Left lung (tissue), 10 donors: Measurements from ENCODE around the gene HSPA1L. TPM values are rescaled to one million over a fixed set of nuclear protein-coding genes. Genes with fewer than 3 reads are reported as not detected.
A peak's percentile ranks its signal among the peaks of the same experiment; 100 is the strongest.

Experiments used
- ATAC-seq: fragments of 200-7000 bp; cut with Tn5 transposase; one replicate; pipeline ENCODE4 v1.9.1; 2020; ENCODE audit warnings: moderate library complexity
- DNase-seq, 4 donors: peaks; one replicate each; pipeline ENCODE4 v3.0.0-alpha.2; 2013 to 2020
- H3K27ac ChIP-seq, 2 donors: fragments of 200-600 bp; sonication (generic) in 1 of 2; one replicate each; pipeline versions ENCODE4 v1.5.0 to v1.8.0; 2020 to 2021
- H3K27me3 ChIP-seq, 2 donors: fragments of 200-600 bp; sonication (generic) in 1 of 2; one replicate each; pipeline versions ENCODE4 v1.5.0 to v1.8.0; 2020 to 2021
- H3K36me3 ChIP-seq, 2 donors: fragments of 200-600 bp; sonication (generic) in 1 of 2; one replicate each; pipeline versions ENCODE4 v1.5.0 to v1.8.0; 2020 to 2021
- H3K4me1 ChIP-seq, 2 donors: fragments of 200-600 bp; one replicate each; pipeline ENCODE4 v1.8.0; 2021
- H3K4me3 ChIP-seq, 2 donors: fragments of 200-600 bp; sonication (generic) in 1 of 2; one replicate each; pipeline versions ENCODE4 v1.5.0 to v1.8.0; 2020 to 2021; ENCODE audit warnings: mild to moderate bottlenecking in 1 of 2
- H3K9me3 ChIP-seq, 2 donors: fragments of 200-600 bp; sonication (generic) in 1 of 2; one replicate each; pipeline versions ENCODE4 v1.5.0 to v1.8.0; 2020 to 2021
- CTCF ChIP-seq, 2 donors: fragments of 200-600 bp; sonication (generic) in 1 of 2; IDR thresholded peaks; one replicate each; pipeline versions ENCODE4 v1.5.0 to v1.8.0; 2021; ENCODE audit warnings: antibody characterized with exemption in 2 of 2
- intact Hi-C, 2 donors: fragments of 100-400 bp; cut with DNase I; formaldehyde crosslinking; loops; one replicate each; pipeline versions ENCODE4 v1.11.2 to v1.14.2; 2022
- polyA plus RNA-seq, 6 donors: library from polyadenylated mRNA; unstranded; fragments of 120-200 nt; gene quantifications; one replicate each; pipeline ENCODE4 v1.2.1, GENCODE V29; 2013; ENCODE audit not compliant: insufficient read length in 6 of 6
- total RNA-seq, 2 donors: library from RNA; stranded (reverse); fragmentation: NEBNext Ultra II Directional; extraction: Animal tissue kit (Norgen Biotek cat#: 25700); gene quantifications; one replicate each; pipeline ENCODE4 v1.2.1, GENCODE V29; 2021
- donor health status: DM: no; HTN: yes; CAD: no.
- donor health status: DM: no; HTN: no; CAD: no.

Gene HSPA1L
- total and polyA plus RNA-seq, 8 donors: 0.99 to 4.4 (median 3.1) TPM

GRCh38 chr6:31785475-31785874, 29.6 kb downstream of the HSPA1L start:
- no peak for TF ChIP-seq CTCF (IDR thresholded peaks at IDR 0.05)
- H3K9me3 ChIP-seq: no peaks in the 10 kb centered on the region
- H3K4me1 ChIP-seq: no peaks in the 10 kb centered on the region
- ATAC-seq (no peak), DNase-seq (peak in 1 of 4 donors; percentile 50)
- intact Hi-C loops: no loop called here
- H3K27ac ChIP-seq: no peak overlapping the region
- H3K36me3 ChIP-seq: peaks cover 0 to 90% of the 10 kb centered on the region in 2 donors
- no peaks in the 10 kb centered on the region for H3K27me3 ChIP-seq
- H3K4me3 ChIP-seq: no peak overlapping the region

GRCh38 chr6:31784098-31784925, 30.8 kb downstream of the HSPA1L start:
- intact Hi-C loops: no loop called here
- Histone ChIP-seq H3K27me3 (no peaks in the 10 kb centered on the region), H3K9me3 (no peaks in the 10 kb centered on the region), H3K36me3 (peaks cover 0 to 90% of the 10 kb centered on the region in 2 donors), H3K4me3 (no peak overlapping the region), H3K27ac (no peak overlapping the region), H3K4me1 (no peaks in the 10 kb centered on the region)
- no peak for TF ChIP-seq CTCF (IDR thresholded peaks at IDR 0.05)
- peak in 1 of 4 donors; percentile 37 for DNase-seq
- no peak for ATAC-seq

- peak in 1 of 4 donors; percentile 67 for DNase-seq
Observed at GRCh38 chr6:31782126-31782855, 32.8 kb downstream of the HSPA1L start.

GRCh38 chr6:31781244-31782125, 33.6 kb downstream of the HSPA1L start:
- DNase-seq (peak in 1 of 4 donors; percentile 54), ATAC-seq (no peak)
- Histone ChIP-seq H3K9me3 (no peaks in the 10 kb centered on the region), H3K27ac (no peak overlapping the region), H3K36me3 (peaks cover 0 to 86% of the 10 kb centered on the region in 2 donors), H3K4me3 (no peak overlapping the region), H3K27me3 (no peaks in the 10 kb centered on the region), H3K4me1 (peaks cover 5 to 11% of the 10 kb centered on the region in 2 donors)
- no peak for TF ChIP-seq CTCF (IDR thresholded peaks at IDR 0.05)
- intact Hi-C loops: no loop called here

More at GRCh38 chr6:31782126-31782855, 32.8 kb downstream of the HSPA1L start:
- Histone ChIP-seq H3K4me1 (peaks cover 0 to 3% of the 10 kb centered on the region in 2 donors), H3K36me3 (peaks cover 0 to 86% of the 10 kb centered on the region in 2 donors), H3K9me3 (no peaks in the 10 kb centered on the region), H3K27me3 (no peaks in the 10 kb centered on the region), H3K4me3 (no peak overlapping the region), H3K27ac (no peak overlapping the region)
- intact Hi-C loops: no loop called here
- ATAC-seq: no peak
- no peak for TF ChIP-seq CTCF (IDR thresholded peaks at IDR 0.05)
